Renal pelvis (tissue), 3 donors: ENCODE data around the gene CATSPERB. TPM values are rescaled to one million over a fixed set of nuclear protein-coding genes. Genes with fewer than 3 reads are reported as not detected.

ENCODE experiments used
- polyA plus RNA-seq, 3 donors: library from polyadenylated mRNA; unstranded; fragments of 120-200 nt; gene quantifications; one replicate each; pipeline ENCODE4 v1.2.1, GENCODE V29; 2013; ENCODE audit not compliant: insufficient read length in 3 of 3

The CATSPERB gene
- polyA plus RNA-seq, 3 donors: 0.60 to 1.5 (median 0.78) TPM

Other genes starting within 250 kb of the CATSPERB start
- gene PPP4R3A, start 221.8 kb downstream of the CATSPERB start, polyA plus RNA-seq: 100 to 1,000 TPM; 110 to 133 (median 122) TPM
- 10 to 100 TPM in 2 of 3 donors, 1 to 10 TPM in 1; 9.6 to 13.7 (median 11.4) TPM for gene TC2N, start 135.4 kb upstream of the CATSPERB start, polyA plus RNA-seq
- gene FBLN5, start 215.6 kb upstream of the CATSPERB start, polyA plus RNA-seq: 100 to 1,000 TPM; 141 to 166 (median 165) TPM